Body of pancreas (tissue), 4 donors: ENCODE measurements around the gene PAFAH2. TPM values are rescaled to one million over a fixed set of nuclear protein-coding genes. Genes with fewer than 3 reads are reported as not detected.

Experiments
- ATAC-seq: fragments of 150-250 bp; one replicate; pipeline ENCODE4 v1.9.1; 2016
- DNase-seq, 4 donors: peaks; one replicate each; pipeline ENCODE4 v3.0.0-alpha.2; 2019
- H3K27ac ChIP-seq, 4 donors: fragments of 200-600 bp; sonication (generic); 1 replicate in 3 of 4; 2 replicates in 1 of 4; pipeline versions ENCODE4 v1.5.1 to v1.6.1; 2016 to 2019; ENCODE audit warnings: mild to moderate bottlenecking in 1 of 4, mixed read lengths in 1 of 4, moderate library complexity in 1 of 4
- H3K27me3 ChIP-seq, 2 donors: fragments of 200-600 bp; sonication (generic); one replicate each; pipeline ENCODE4 v1.6.0; 2016; ENCODE audit warnings: mild to moderate bottlenecking in 1 of 2
- H3K36me3 ChIP-seq, 2 donors: fragments of 200-600 bp; sonication (generic); replicated peaks in 1 of 2; 2 replicates each; pipeline ENCODE4 v1.5.1; 2016; ENCODE audit warnings: low read depth in 2 of 2; ENCODE audit not compliant: insufficient read depth in 1 of 2
- H3K4me1 ChIP-seq: fragments of 200-600 bp; sonication (generic); one replicate; pipeline ENCODE4 v1.6.0; 2016
- H3K4me3 ChIP-seq, 2 donors: fragments of 200-600 bp; sonication (generic); 1 replicate in 1 of 2; 2 replicates in 1 of 2; pipeline ENCODE4 v1.5.1; 2016 to 2019
- H3K9me3 ChIP-seq, 3 donors: fragments of 200-600 bp; sonication (generic); 1 replicate in 2 of 3; 2 replicates in 1 of 3; pipeline ENCODE4 v1.5.1; 2016
- POLR2A ChIP-seq, 3 donors: fragments of 450-650 bp; IDR thresholded peaks; one replicate each; pipeline ENCODE4 v1.6.1; 2016; ENCODE audit warnings: antibody characterized with exemption in 3 of 3, mild to moderate bottlenecking in 2 of 3
- WGBS, 2 donors: methylation state at CpG; one replicate each; pipeline ENCODE4 v1.1.5; 2017; 5-methylcytosine and 5-hydroxymethylcytosine counted together
- intact Hi-C: fragments of 100-400 bp; cut with DNase I; formaldehyde crosslinking; loops from one replicate; pipeline ENCODE4 v1.15.1; 2023
- total RNA-seq, 2 donors: library from RNA; depleted of rRNA; stranded (reverse); fragments of >200 nt; gene quantifications; one replicate each; pipeline ENCODE4 v1.1.0, GENCODE V29; 2016
- TF ChIP-seq, protein P1 (sequence below), 7 experiments: fragments of 450-650 bp in 4 of 7; fragments of 200-600 bp in 3 of 7; sonication (generic) in 3 of 7; IDR thresholded peaks; one replicate each; pipeline ENCODE4 v1.5.1; 2016 to 2019; ENCODE audit warnings: antibody characterized with exemption in 7 of 7

Gene PAFAH2
- total RNA-seq, 2 donors from 2014 or later: 14.8 to 46.4 TPM

DNA sequence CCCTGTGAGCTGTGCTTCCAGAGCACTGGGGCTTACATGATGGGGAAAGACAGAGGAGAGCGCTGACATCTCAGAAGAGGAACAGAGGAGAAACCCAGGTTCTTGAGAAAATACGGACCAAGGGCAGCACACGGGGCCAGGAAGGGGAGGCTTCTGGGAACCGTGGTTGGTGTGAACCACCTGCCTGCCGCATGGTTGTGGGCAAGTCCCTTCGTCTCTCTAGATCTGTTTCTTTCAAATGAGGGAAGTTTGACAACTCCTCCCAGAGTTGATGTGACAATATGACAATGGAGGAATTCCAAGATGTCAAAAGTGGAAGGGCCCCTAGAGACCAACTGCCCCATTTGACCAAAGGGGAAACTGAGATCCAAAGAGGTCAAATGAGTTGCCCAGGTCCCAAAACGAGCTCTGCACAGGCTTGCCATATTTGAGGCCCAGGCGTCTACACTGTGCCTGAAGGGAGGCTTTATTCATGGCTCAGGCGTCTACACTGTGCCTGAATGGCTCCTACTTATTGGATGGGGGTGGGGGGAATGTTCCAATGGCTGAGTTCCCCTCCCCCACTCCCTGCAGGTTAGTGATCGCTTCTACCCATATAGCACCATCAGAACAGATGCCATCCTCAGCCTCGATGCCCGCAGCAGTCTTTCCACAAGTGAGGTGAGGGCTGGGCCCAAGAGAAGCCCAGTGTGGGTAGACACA is 34.9 kb upstream of the PAFAH2 start:
- 78 to 89% methylated on average over 12 of the region's 12 CpGs for WGBS, 2 donors
- H3K27me3 ChIP-seq: no peaks in the 10 kb centered on the region
- peaks cover 37% of the 10 kb centered on the region for H3K4me1 ChIP-seq
- H3K4me3 ChIP-seq: no peak overlapping the region
- H3K27ac ChIP-seq: no peak overlapping the region
- no peak for TF ChIP-seq POLR2A (IDR thresholded peaks at IDR 0.05)
- TF ChIP-seq, protein P1, sequence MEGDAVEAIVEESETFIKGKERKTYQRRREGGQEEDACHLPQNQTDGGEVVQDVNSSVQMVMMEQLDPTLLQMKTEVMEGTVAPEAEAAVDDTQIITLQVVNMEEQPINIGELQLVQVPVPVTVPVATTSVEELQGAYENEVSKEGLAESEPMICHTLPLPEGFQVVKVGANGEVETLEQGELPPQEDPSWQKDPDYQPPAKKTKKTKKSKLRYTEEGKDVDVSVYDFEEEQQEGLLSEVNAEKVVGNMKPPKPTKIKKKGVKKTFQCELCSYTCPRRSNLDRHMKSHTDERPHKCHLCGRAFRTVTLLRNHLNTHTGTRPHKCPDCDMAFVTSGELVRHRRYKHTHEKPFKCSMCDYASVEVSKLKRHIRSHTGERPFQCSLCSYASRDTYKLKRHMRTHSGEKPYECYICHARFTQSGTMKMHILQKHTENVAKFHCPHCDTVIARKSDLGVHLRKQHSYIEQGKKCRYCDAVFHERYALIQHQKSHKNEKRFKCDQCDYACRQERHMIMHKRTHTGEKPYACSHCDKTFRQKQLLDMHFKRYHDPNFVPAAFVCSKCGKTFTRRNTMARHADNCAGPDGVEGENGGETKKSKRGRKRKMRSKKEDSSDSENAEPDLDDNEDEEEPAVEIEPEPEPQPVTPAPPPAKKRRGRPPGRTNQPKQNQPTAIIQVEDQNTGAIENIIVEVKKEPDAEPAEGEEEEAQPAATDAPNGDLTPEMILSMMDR (IDR thresholded peaks at IDR 0.05): no peak
- no peaks in the 10 kb centered on the region for H3K9me3 ChIP-seq
- ATAC-seq (no peak), DNase-seq (no peak)
- intact Hi-C loops: no loop called here
- H3K36me3 ChIP-seq: no peaks in the 10 kb centered on the region

- H3K36me3 ChIP-seq: no peaks in the 10 kb centered on the region
- H3K4me1 ChIP-seq: peaks cover 26% of the 10 kb centered on the region
- no peak for TF ChIP-seq POLR2A (IDR thresholded peaks at IDR 0.05)
- TF ChIP-seq, protein P1 (IDR thresholded peaks at IDR 0.05): no peak
- no peak overlapping the region for H3K27ac ChIP-seq
- no peak overlapping the region for H3K4me3 ChIP-seq
- H3K27me3 ChIP-seq: no peaks in the 10 kb centered on the region
- H3K9me3 ChIP-seq: no peaks in the 10 kb centered on the region
- ATAC-seq: no peak
- WGBS, 2 donors: 80 to 86% methylated on average over 2 to 3 of the region's 3 CpGs
- no peak for DNase-seq
- intact Hi-C loops: no loop called here
These were observed 33.9 kb upstream of the PAFAH2 start for GRCh38 chr1:26031611-26032220.

DNA sequence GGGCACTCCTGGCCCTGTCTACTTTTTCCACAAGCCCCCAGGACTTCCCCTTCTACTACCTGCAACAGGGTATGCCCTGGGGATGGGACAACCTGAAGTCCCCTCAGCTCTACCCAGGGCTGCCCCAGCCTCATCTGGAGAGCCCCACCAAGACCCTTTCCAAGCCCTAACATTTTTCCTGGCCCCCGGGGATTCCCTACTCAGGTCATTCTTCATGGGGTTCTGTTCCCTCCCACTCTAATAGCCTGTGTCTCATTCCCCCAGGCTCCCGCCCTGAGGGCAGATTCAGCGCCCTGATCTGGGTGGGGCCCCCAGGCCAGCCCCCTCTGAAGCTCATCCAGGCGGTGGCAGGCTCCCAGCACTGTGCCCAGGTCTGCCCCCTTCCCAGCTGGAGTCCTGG is 33.3 kb upstream of the PAFAH2 start:
- Histone ChIP-seq H3K36me3 (no peaks in the 10 kb centered on the region), H3K4me1 (peaks cover 20% of the 10 kb centered on the region), H3K27me3 (no peaks in the 10 kb centered on the region), H3K4me3 (no peak overlapping the region), H3K27ac (no peak overlapping the region), H3K9me3 (no peaks in the 10 kb centered on the region)
- ATAC-seq (no peak), DNase-seq (no peak)
- intact Hi-C loops: no loop called here
- TF ChIP-seq POLR2A (IDR thresholded peaks at IDR 0.05): no peak
- TF ChIP-seq, protein P1 (IDR thresholded peaks at IDR 0.05): no peak
- 78 to 93% methylated on average over 4 of the region's 4 CpGs for WGBS, 2 donors

DNA sequence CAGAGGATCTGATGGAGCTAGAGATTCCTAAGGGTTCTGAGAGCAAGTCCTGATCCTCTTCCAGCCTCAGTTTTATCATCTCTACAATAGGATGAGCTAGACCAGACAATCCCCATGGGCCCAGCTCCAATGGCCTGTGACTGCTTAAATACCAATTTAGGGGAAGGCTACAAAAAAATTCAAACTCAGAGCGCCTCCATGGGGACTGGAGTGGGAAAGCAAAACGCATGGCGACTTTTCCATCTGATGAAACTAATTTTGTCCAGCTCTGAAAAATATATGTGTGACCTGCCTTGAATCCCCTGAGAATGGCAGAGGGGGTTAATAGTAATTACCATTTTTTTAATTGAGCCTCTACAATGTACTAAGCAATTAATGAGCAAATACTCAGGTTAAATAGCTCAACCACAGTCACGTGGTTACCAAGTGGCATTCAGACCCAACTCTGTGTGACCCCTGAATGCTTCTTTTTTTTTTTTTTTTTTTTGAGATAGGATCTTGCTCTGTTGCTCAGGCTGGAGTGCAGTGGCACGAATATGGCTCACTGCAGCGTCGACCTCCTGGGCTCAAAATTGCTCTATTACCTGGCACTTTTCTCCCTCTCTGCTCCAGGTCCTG is 32.1 kb upstream of the PAFAH2 start:
- TF ChIP-seq, protein P1 (IDR thresholded peaks at IDR 0.05): no peak
- no peaks in the 10 kb centered on the region for H3K9me3 ChIP-seq
- ATAC-seq (no peak), DNase-seq (no peak)
- no peak overlapping the region for H3K4me3 ChIP-seq
- no peaks in the 10 kb centered on the region for H3K36me3 ChIP-seq
- no peak overlapping the region for H3K27ac ChIP-seq
- WGBS, 2 donors: 81 to 86% methylated on average over 7 of the region's 7 CpGs
- H3K27me3 ChIP-seq: no peaks in the 10 kb centered on the region
- intact Hi-C loops: no loop called here
- H3K4me1 ChIP-seq: peaks cover 21% of the 10 kb centered on the region
